Measurements from ENCODE around the gene TTC24. TPM values are rescaled to one million over a fixed set of nuclear protein-coding genes. Genes with fewer than 3 reads are reported as not detected.
"Not testable (repeated sequence)": the region's sequence is repeated elsewhere in the genome, so short reads cannot be mapped to it uniquely, and the experiment has no call there.

Gene TTC24
- total RNA-seq, 2 experiments from 2014 or later: 0.51 to 0.90 TPM

DNA sequence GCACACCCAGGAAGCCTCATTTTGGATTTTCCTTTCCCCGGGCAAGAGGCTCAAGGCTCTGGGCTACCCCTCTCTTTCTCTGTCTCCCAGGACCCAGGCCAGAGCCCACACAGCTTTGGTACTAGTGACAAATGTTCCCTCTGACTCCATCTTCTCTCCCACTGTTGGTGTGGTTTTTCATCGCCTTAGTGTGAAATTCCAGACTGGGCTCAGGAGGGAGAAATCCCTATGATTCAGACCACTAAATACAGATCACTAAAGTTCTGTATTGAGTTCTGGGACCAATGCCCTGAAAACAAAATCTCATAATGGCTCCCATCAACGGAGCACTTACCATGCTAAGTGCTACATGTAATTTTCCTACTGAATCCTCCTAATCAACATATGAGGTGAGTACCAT lies 33.3 kb upstream of the TTC24 start:
- DNase-seq: no peak
- Mint-ChIP-seq H3K9me3 (no peaks in the 10 kb centered on the region), H3K4me1 (ENCODE audit: low read depth) (no peaks in the 10 kb centered on the region), H3K27me3 (no peaks in the 10 kb centered on the region), H3K36me3 (peaks cover 1% of the 10 kb centered on the region), H3K27ac (no peak overlapping the region), H3K4me3 (no peak overlapping the region)
- POLR2A ChIA-PET: no interaction called here
- CTCF ChIA-PET: no interaction called here
- intact Hi-C loops (cut with micrococcal nuclease): no loop called here

DNA sequence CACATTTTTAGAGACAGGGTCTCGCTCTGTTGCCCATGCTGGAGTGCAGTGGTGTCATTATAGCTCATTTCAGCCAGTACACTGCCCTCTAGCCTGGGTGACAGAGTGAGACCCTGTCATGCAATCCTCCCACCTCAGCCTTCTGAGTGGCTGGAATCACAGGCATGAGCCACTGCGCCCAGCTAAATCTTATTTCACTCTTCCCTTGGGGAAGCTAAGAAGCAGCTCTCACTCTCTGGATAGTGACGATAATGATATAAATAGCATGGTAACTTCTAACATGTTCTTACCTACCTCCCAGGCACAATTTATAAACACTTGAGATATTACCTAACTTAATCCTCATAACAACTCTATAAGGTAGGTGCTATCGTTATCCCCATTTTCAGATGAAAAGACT lies 32.1 kb upstream of the TTC24 start:
- no peaks in the 10 kb centered on the region for H3K4me1 Mint-ChIP-seq (ENCODE audit: low read depth)
- H3K9me3 Mint-ChIP-seq: no peaks in the 10 kb centered on the region
- intact Hi-C loops (cut with micrococcal nuclease): no loop called here
- no peaks in the 10 kb centered on the region for H3K27me3 Mint-ChIP-seq
- DNase-seq: no peak
- H3K4me3 Mint-ChIP-seq: no peak overlapping the region
- ChIA-PET CTCF (no interaction called here), POLR2A (no interaction called here)
- no peak overlapping the region for H3K27ac Mint-ChIP-seq
- H3K36me3 Mint-ChIP-seq: no peaks in the 10 kb centered on the region

DNA sequence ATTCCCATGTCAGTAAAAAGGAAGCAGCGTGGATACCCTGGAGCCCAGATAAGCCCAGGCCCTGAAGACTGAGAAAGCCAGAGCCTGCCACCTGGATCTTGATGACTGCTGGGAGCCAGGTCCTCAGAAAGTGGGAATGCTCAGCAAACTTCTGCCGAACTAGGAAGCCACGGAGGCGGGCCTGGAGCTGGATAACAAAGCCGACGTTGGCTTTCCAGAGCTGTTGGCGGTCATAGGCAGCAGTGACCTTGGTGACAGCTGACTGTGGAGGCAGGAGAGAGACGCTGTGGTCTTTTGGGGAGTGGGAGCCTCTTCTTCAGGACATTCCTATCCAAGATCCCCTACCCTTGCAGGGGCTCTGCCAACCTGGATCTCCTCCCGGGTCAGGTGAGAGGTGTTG lies 31.5 kb upstream of the TTC24 start:
- no peaks in the 10 kb centered on the region for H3K4me1 Mint-ChIP-seq (ENCODE audit: low read depth)
- CTCF ChIA-PET: no interaction called here
- DNase-seq: no peak
- H3K27ac Mint-ChIP-seq: no peak overlapping the region
- H3K4me3 Mint-ChIP-seq: no peak overlapping the region
- POLR2A ChIA-PET: no interaction called here
- no peaks in the 10 kb centered on the region for H3K27me3 Mint-ChIP-seq
- H3K36me3 Mint-ChIP-seq: no peaks in the 10 kb centered on the region
- no peaks in the 10 kb centered on the region for H3K9me3 Mint-ChIP-seq
- intact Hi-C loops (cut with micrococcal nuclease): no loop called here

DNA sequence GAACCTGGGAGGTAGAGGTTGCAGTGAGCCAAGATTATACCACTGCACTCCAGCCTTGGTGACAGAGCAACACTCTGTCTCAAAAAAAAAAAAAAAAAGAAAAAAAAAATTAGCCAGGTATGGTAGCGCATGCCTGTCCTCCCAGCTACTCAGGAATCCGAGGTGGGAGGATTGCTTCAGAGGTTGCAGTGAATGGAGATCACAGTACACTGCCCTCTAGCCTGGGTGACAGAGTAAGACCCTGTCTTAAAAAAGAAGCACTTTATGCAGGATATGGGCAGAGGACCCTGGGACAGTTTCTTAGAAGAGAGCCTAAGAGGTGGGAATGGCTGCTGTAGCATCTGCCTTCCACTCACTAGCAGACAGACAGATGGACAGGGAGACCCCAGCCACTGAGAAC lies 30.1 kb upstream of the TTC24 start:
- POLR2A ChIA-PET: no interaction called here
- Mint-ChIP-seq H3K4me3 (no peak overlapping the region), H3K36me3 (no peaks in the 10 kb centered on the region), H3K27ac (no peak overlapping the region), H3K4me1 (ENCODE audit: low read depth) (peaks cover 2% of the 10 kb centered on the region), H3K27me3 (no peaks in the 10 kb centered on the region), H3K9me3 (no peaks in the 10 kb centered on the region)
- CTCF ChIA-PET: interaction anchor here (0.6 kb wide), 1 partner anchor 343 kb away, joined by 3 read pairs; no protein-coding TSS in a partner anchor
- intact Hi-C loops (cut with micrococcal nuclease): no loop called here
- no peak for DNase-seq

DNA sequence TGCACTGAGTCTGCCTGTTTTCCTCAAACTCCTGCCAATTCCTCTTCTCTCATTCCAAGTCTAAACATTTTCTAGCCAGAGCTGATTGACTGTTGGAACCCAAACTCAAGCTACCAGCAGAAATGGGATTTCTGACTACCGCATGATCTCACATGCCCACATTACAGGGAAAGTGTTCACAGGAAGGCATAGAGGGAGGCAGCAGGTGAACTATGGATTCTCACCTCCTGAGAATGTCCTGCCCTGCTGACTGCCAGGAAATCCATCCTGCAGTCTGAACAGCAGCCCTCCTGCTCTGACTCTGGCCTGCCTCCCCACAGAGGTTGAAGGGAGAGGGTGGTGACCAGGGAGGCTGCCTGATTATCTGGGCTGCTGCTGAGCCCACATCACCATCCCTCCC lies 29.7 kb upstream of the TTC24 start:
- H3K4me3 Mint-ChIP-seq: no peak overlapping the region
- H3K27ac Mint-ChIP-seq: no peak overlapping the region
- no peak for DNase-seq
- intact Hi-C loops (cut with micrococcal nuclease): no loop called here
- no peaks in the 10 kb centered on the region for H3K9me3 Mint-ChIP-seq
- no peaks in the 10 kb centered on the region for H3K27me3 Mint-ChIP-seq
- H3K4me1 Mint-ChIP-seq (ENCODE audit: low read depth): peaks cover 2% of the 10 kb centered on the region
- H3K36me3 Mint-ChIP-seq: no peaks in the 10 kb centered on the region
- CTCF ChIA-PET: no interaction called here
- POLR2A ChIA-PET: no interaction called here

DNA sequence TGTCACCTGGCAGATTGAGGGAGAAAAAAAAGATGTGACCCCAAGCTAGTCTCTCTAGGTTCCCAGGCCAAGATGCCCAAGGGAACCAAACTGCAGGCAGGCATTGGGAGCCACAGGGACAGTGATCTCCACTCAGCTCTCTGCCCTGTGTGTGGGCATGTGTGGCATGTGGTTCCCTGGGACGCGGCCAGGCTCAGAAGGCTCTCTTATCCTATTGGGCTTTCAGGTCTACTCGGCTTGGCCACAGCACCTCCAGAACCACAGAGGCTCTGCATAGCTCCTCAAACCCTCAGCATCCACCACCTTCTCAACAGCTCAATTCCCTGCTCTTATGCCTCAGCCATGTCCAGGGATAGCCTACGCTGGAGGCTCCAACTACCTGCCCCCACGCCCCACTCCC lies 29.2 kb upstream of the TTC24 start:
- intact Hi-C loops (cut with micrococcal nuclease): no loop called here
- DNase-seq: no peak
- Mint-ChIP-seq H3K4me1 (ENCODE audit: low read depth) (peaks cover 2% of the 10 kb centered on the region), H3K36me3 (no peaks in the 10 kb centered on the region), H3K27me3 (no peaks in the 10 kb centered on the region), H3K27ac (no peak overlapping the region), H3K4me3 (no peak overlapping the region), H3K9me3 (no peaks in the 10 kb centered on the region)
- POLR2A ChIA-PET: no interaction called here
- CTCF ChIA-PET: no interaction called here

DNA sequence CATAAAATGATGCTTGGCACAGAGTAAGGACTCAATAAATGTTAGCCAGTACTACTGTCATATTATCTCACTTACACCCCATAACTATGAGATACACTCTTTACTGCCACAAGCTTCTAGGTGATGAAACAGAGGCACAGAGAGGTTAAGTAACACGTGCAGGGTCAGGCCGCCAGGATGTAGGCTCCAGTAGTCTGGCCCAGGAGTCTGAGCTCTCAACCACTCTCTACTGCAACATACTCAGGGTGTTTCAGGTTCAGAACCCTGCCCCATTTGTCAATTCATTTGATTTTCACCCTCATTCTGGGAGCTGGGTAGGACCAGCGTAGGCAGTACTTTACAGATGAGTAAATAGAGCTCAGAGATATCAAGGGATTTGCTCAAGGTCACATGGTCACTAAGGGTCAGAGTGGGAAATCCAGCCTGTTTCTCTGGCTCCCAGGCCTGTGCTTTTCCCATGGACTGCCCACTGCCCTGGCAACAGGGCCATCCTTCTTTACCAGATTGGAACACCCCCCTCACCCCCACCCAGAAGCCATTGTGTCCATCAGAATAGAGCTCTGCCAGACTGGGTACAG lies 28.4 kb upstream of the TTC24 start:
- H3K9me3 Mint-ChIP-seq: no peaks in the 10 kb centered on the region
- H3K4me3 Mint-ChIP-seq: no peak overlapping the region
- H3K4me1 Mint-ChIP-seq (ENCODE audit: low read depth): peaks cover 2% of the 10 kb centered on the region
- no peaks in the 10 kb centered on the region for H3K27me3 Mint-ChIP-seq
- POLR2A ChIA-PET: no interaction called here
- H3K36me3 Mint-ChIP-seq: no peaks in the 10 kb centered on the region
- no peak overlapping the region for H3K27ac Mint-ChIP-seq
- CTCF ChIA-PET: no interaction called here
- DNase-seq: no peak
- intact Hi-C loops (cut with micrococcal nuclease): no loop called here

DNA sequence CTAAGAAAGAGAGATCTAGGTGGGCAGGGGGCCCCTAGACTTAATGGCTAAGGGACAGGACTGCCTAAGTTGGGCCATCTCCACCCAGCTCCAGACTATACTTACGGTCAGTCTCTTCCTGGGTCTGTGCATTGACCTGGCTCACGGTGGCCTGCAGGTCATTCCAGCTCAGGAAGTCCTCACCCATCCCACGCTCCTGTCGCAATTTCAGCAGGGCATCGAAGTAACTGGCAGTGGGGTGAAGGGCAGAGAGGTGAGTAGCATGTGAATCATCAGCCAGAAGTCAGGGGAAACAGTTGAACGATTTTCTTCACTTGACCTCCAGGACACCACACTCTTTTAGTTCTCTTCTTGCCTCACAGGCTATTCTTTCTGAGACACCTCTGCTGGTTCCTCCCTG lies 27.7 kb upstream of the TTC24 start:
- CTCF ChIA-PET: no interaction called here
- no peaks in the 10 kb centered on the region for H3K27me3 Mint-ChIP-seq
- H3K36me3 Mint-ChIP-seq: no peaks in the 10 kb centered on the region
- POLR2A ChIA-PET: no interaction called here
- H3K27ac Mint-ChIP-seq: no peak overlapping the region
- no peaks in the 10 kb centered on the region for H3K9me3 Mint-ChIP-seq
- peaks cover 2% of the 10 kb centered on the region for H3K4me1 Mint-ChIP-seq (ENCODE audit: low read depth)
- H3K4me3 Mint-ChIP-seq: no peak overlapping the region
- intact Hi-C loops (cut with micrococcal nuclease): no loop called here
- DNase-seq: no peak

GRCh38 chr1:156552518-156552917 lies 27.0 kb upstream of the TTC24 start:
- POLR2A ChIA-PET: no interaction called here
- H3K9me3 Mint-ChIP-seq: no peaks in the 10 kb centered on the region
- intact Hi-C loops (cut with micrococcal nuclease): no loop called here
- CTCF ChIA-PET: no interaction called here
- no peaks in the 10 kb centered on the region for H3K27me3 Mint-ChIP-seq
- DNase-seq: no peak
- H3K4me3 Mint-ChIP-seq: no peak overlapping the region
- H3K27ac Mint-ChIP-seq: no peak overlapping the region
- no peaks in the 10 kb centered on the region for H3K36me3 Mint-ChIP-seq
- H3K4me1 Mint-ChIP-seq (ENCODE audit: low read depth): peaks cover 2% of the 10 kb centered on the region

- DNase-seq; H3K4me1 Mint-ChIP-seq (ENCODE audit: low read depth); intact Hi-C loops (cut with micrococcal nuclease); POLR2A ChIA-PET; H3K9me3 Mint-ChIP-seq; CTCF ChIA-PET; H3K27ac Mint-ChIP-seq; H3K36me3 Mint-ChIP-seq; H3K4me3 Mint-ChIP-seq; H3K27me3 Mint-ChIP-seq: not testable (repeated sequence)
These were observed 26.6 kb upstream of the TTC24 start for GRCh38 chr1:156552937-156553336.

- Mint-ChIP-seq H3K9me3 (no peaks in the 10 kb centered on the region), H3K4me1 (ENCODE audit: low read depth) (peaks cover 2% of the 10 kb centered on the region), H3K27ac (no peak overlapping the region), H3K27me3 (no peaks in the 10 kb centered on the region), H3K4me3 (no peak overlapping the region), H3K36me3 (no peaks in the 10 kb centered on the region)
- intact Hi-C loops (cut with micrococcal nuclease): no loop called here
- ChIA-PET POLR2A (no interaction called here), CTCF (no interaction called here)
- DNase-seq: no peak
These were observed 25.6 kb upstream of the TTC24 start for GRCh38 chr1:156553860-156554485.

DNA sequence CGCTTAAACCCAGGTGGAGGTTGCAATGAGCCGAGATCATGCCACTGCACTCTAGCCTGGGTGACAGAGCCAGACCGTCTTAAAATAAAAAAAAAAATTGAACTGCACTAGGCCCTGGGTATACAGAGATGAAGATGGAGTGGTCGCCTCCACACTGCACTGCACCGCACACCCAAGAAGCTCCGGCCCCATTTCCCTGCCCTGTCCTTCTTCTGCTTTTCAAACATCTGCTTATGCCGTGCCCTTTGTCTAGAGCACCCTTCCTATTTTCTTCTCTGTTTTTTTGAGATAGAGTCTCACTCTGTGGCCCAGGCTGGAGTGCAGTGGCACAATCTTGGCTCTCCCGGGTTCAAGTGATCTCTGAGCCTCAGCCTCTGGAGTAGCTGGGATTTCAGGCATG lies 24.6 kb upstream of the TTC24 start:
- H3K27ac Mint-ChIP-seq: no peak overlapping the region
- no peak overlapping the region for H3K4me3 Mint-ChIP-seq
- POLR2A ChIA-PET: no interaction called here
- H3K9me3 Mint-ChIP-seq: no peaks in the 10 kb centered on the region
- no peak for DNase-seq
- CTCF ChIA-PET: interaction anchor here (1.0 to 2.3 kb wide), 2 partner anchors 69 to 74 kb away, joined by 3 to 11 read pairs; no protein-coding TSS in a partner anchor
- H3K27me3 Mint-ChIP-seq: no peaks in the 10 kb centered on the region
- peaks cover 2% of the 10 kb centered on the region for H3K4me1 Mint-ChIP-seq (ENCODE audit: low read depth)
- no peaks in the 10 kb centered on the region for H3K36me3 Mint-ChIP-seq
- intact Hi-C loops (cut with micrococcal nuclease): no loop called here

GRCh38 chr1:156555715-156556114 lies 23.8 kb upstream of the TTC24 start:
- ChIA-PET CTCF (interaction anchor here (0.7 to 2.3 kb wide), 2 partner anchors 75 to 539 kb away, joined by 3 to 11 read pairs; no protein-coding TSS in a partner anchor), POLR2A (no interaction called here)
- Mint-ChIP-seq H3K4me3 (no peak overlapping the region), H3K36me3 (no peaks in the 10 kb centered on the region), H3K9me3 (no peaks in the 10 kb centered on the region), H3K27ac (no peak overlapping the region), H3K27me3 (no peaks in the 10 kb centered on the region), H3K4me1 (ENCODE audit: low read depth) (peaks cover 2% of the 10 kb centered on the region)
- intact Hi-C loops (cut with micrococcal nuclease): no loop called here
- no peak for DNase-seq
